SK-N-SH (cell line): ENCODE results near the gene LGI1. TPM values are rescaled to one million over a fixed set of nuclear protein-coding genes. Genes with fewer than 3 reads are reported as not detected.

Experiments
- CTCF ChIA-PET: fragments of 300-600, 350-600 bp; formaldehyde crosslinking; extraction: SDS; loops from one replicate; lab custom pipeline; 2021; lab: Yijun Ruan, JAX
- POLR2A ChIA-PET: fragments of 350-600 bp; sonication (Branson Sonifier 250); formaldehyde crosslinking; extraction: SDS; loops from one replicate; lab custom pipeline; 2020; ENCODE audit warnings: antibody characterized with exemption, inconsistent platforms; lab: Yijun Ruan, JAX
- DNase-seq: peaks from one replicate; pipeline ENCODE4 v3.0.0; 2012
- H2AFZ ChIP-seq: fragments of 200-600 bp; sonication (generic); 2 replicates; pipeline ENCODE4 v1.8.1; 2016; ENCODE audit warnings: antibody characterized with exemption, mild to moderate bottlenecking, low read depth
- H3F3A ChIP-seq: fragments of 200-600 bp; sonication (generic); replicated peaks from 2 replicates; pipeline ENCODE3; 2016; ENCODE audit warnings: antibody characterized with exemption, mild to moderate bottlenecking; ENCODE audit not compliant: insufficient read depth
- H3K27ac ChIP-seq, 2 experiments: fragments of 200-500 bp in 1 of 2; fragments of 200-600 bp in 1 of 2; sonication (Bioruptor generic) in 1 of 2; sonication (generic), shearing (Covaris generic) in 1 of 2; 2 replicates each; pipeline versions ENCODE4 v1.5.1 to v1.6.1; 2014 to 2016; ENCODE audit warnings: low read depth in 2 of 2, inconsistent platforms in 1 of 2, low read length in 1 of 2, mild to moderate bottlenecking in 1 of 2, mixed read lengths in 1 of 2
- H3K27me3 ChIP-seq: fragments of 200-600 bp; sonication (generic), shearing (Covaris generic); 2 replicates; pipeline ENCODE4 v1.6.1; 2016; ENCODE audit warnings: mixed run types; ENCODE audit not compliant: insufficient read depth
- H3K36me3 ChIP-seq, 2 experiments: fragments of 200-500 bp in 1 of 2; fragments of 200-600 bp in 1 of 2; sonication (Bioruptor generic) in 1 of 2; sonication (generic) in 1 of 2; replicated peaks in 1 of 2; 2 replicates each; pipeline versions ENCODE3 to v1.5.1; 2014 to 2016; ENCODE audit warnings: low read length in 1 of 2, mild to moderate bottlenecking in 1 of 2; ENCODE audit not compliant: insufficient read depth in 2 of 2, control insufficient read depth in 1 of 2
- H3K4me1 ChIP-seq, 2 experiments: fragments of 200-500 bp in 1 of 2; fragments of 200-600 bp in 1 of 2; sonication (Bioruptor generic) in 1 of 2; sonication (generic), shearing (Covaris generic) in 1 of 2; 2 replicates each; pipeline versions ENCODE4 v1.5.1 to v1.6.1; 2014 to 2016; ENCODE audit warnings: low read depth in 1 of 2, low read length in 1 of 2, mixed run types in 1 of 2; ENCODE audit not compliant: insufficient read depth in 2 of 2, control insufficient read depth in 1 of 2
- H3K4me2 ChIP-seq: fragments of 200-600 bp; sonication (generic), shearing (Covaris generic); 2 replicates; pipeline ENCODE4 v1.6.1; 2017; ENCODE audit warnings: mixed run types
- H3K4me3 ChIP-seq, 2 experiments: fragments of 200-500 bp in 1 of 2; fragments of 200-600 bp in 1 of 2; sonication (Bioruptor generic) in 1 of 2; sonication (generic), shearing (Covaris generic) in 1 of 2; 2 replicates each; pipeline versions ENCODE4 v1.5.1 to v1.8.1; 2014 to 2016; ENCODE audit warnings: low read depth in 2 of 2, inconsistent platforms in 1 of 2, low read length in 1 of 2, mild to moderate bottlenecking in 1 of 2, mixed read lengths in 1 of 2, moderate library complexity in 1 of 2
- H3K79me2 ChIP-seq: fragments of 200-600 bp; sonication (generic); 2 replicates; pipeline ENCODE4 v1.8.1; 2017; ENCODE audit warnings: mild to moderate bottlenecking; ENCODE audit not compliant: insufficient read depth
- H3K9ac ChIP-seq: fragments of 200-600 bp; sonication (generic); 2 replicates; pipeline ENCODE4 v1.6.1; 2017; ENCODE audit warnings: mixed run types
- H3K9me2 ChIP-seq: fragments of 200-600 bp; sonication (generic); 2 replicates; pipeline ENCODE4 v1.6.1; 2017; ENCODE audit warnings: mixed run types
- H3K9me3 ChIP-seq: fragments of 200-600 bp; sonication (generic); 2 replicates; pipeline ENCODE4 v1.6.1; 2017; ENCODE audit warnings: mixed run types, mild to moderate bottlenecking, moderate library complexity
- H4K20me1 ChIP-seq: fragments of 200-600 bp; sonication (generic); 2 replicates; pipeline ENCODE4 v1.6.1; 2017; ENCODE audit warnings: mild to moderate bottlenecking, mixed run types; ENCODE audit not compliant: insufficient read depth
- CHD2 ChIP-seq: fragments of 150-350 bp; IDR thresholded peaks from 2 replicates; pipeline ENCODE4 v1.6.1; 2018; ENCODE audit warnings: low read length; ENCODE audit not compliant: partially characterized antibody
- ELF1 ChIP-seq: IDR thresholded peaks from 2 replicates; pipeline ENCODE4 v1.4.0; 2012
- EP300 ChIP-seq, 2 experiments: IDR thresholded peaks; 2 replicates each; pipeline versions ENCODE4 v1.4.0 to v1.6.1; 2012; ENCODE audit warnings: borderline replicate concordance in 1 of 2, low read depth in 1 of 2, low read length in 1 of 2
- FOSL2 ChIP-seq: IDR thresholded peaks from 2 replicates; pipeline ENCODE4 v1.4.0; 2012; ENCODE audit warnings: low read depth, mild to moderate bottlenecking, moderate library complexity, borderline replicate concordance
- GABPA ChIP-seq: IDR thresholded peaks from 2 replicates; pipeline ENCODE4 v1.4.0; 2012; ENCODE audit warnings: low read depth, mild to moderate bottlenecking
- GATA2 ChIP-seq: sonication (generic); formaldehyde crosslinking; IDR thresholded peaks from 2 replicates; pipeline ENCODE4 v1.5.0; 2020; ENCODE audit warnings: mild to moderate bottlenecking, missing genetic modification reagents
- JUND ChIP-seq: IDR thresholded peaks from 2 replicates; pipeline ENCODE4 v1.4.0; 2012
- MXI1 ChIP-seq: IDR thresholded peaks from 2 replicates; pipeline ENCODE4 v1.6.1; 2012; ENCODE audit warnings: mild to moderate bottlenecking, low read depth, low read length, improper control_type of control experiment
- NRF1 ChIP-seq: IDR thresholded peaks from 2 replicates; pipeline ENCODE4 v1.6.1; 2012; ENCODE audit warnings: low read depth, mild to moderate bottlenecking, low read length
- POLR2AphosphoS5 ChIP-seq: IDR thresholded peaks from 2 replicates; pipeline ENCODE4 v1.6.1; 2012; ENCODE audit warnings: low read depth, low read length
- RAD21 ChIP-seq: IDR thresholded peaks from 2 replicates; pipeline ENCODE4 v1.6.1; 2012; ENCODE audit warnings: mild to moderate bottlenecking, low read length
- RFX5 ChIP-seq: IDR thresholded peaks from 2 replicates; pipeline ENCODE4 v1.6.1; 2012; ENCODE audit warnings: mild to moderate bottlenecking, improper control_type of control experiment, low read length
- RXRA ChIP-seq: IDR thresholded peaks from 2 replicates; pipeline ENCODE4 v1.4.0; 2012; ENCODE audit warnings: low read depth, mild to moderate bottlenecking, borderline replicate concordance
- TAF1 ChIP-seq: IDR thresholded peaks from 2 replicates; pipeline ENCODE4 v1.6.1; 2012; ENCODE audit warnings: low read depth, mild to moderate bottlenecking, low read length, moderate library complexity, borderline replicate concordance
- TEAD4 ChIP-seq: IDR thresholded peaks from 2 replicates; pipeline ENCODE4 v1.4.0; 2012; ENCODE audit warnings: mild to moderate bottlenecking, borderline replicate concordance; ENCODE audit not compliant: insufficient read depth
- YY1 ChIP-seq: IDR thresholded peaks from 2 replicates; pipeline ENCODE4 v1.4.0; 2012; ENCODE audit warnings: low read depth, mild to moderate bottlenecking
- WGBS: methylation state at CpG from one replicate; pipeline ENCODE4 v1.1.6; 2017; ENCODE audit warnings: low lambda C conversion rate; 5-methylcytosine and 5-hydroxymethylcytosine counted together
- polyA plus RNA-seq, 3 experiments: library from polyadenylated mRNA; depleted of rRNA; stranded (reverse); fragments of >200 nt; gene quantifications; 2 replicates each; pipeline ENCODE4 v1.2.3, GENCODE V29; 2012
- TF ChIP-seq, protein P1 (sequence below): IDR thresholded peaks from 2 replicates; pipeline ENCODE4 v1.4.0; 2012; ENCODE audit warnings: low read depth
- TF ChIP-seq, protein P2 (sequence below): fragments of 150-350 bp; IDR thresholded peaks from 2 replicates; pipeline ENCODE4 v1.6.1; 2017; ENCODE audit warnings: antibody characterized with exemption, low read length, low read depth, borderline replicate concordance

Gene LGI1
- polyA plus RNA-seq, 1 of the 3 experiments (the other 2 are of a cell fraction) = 0.03 TPM

DNA sequence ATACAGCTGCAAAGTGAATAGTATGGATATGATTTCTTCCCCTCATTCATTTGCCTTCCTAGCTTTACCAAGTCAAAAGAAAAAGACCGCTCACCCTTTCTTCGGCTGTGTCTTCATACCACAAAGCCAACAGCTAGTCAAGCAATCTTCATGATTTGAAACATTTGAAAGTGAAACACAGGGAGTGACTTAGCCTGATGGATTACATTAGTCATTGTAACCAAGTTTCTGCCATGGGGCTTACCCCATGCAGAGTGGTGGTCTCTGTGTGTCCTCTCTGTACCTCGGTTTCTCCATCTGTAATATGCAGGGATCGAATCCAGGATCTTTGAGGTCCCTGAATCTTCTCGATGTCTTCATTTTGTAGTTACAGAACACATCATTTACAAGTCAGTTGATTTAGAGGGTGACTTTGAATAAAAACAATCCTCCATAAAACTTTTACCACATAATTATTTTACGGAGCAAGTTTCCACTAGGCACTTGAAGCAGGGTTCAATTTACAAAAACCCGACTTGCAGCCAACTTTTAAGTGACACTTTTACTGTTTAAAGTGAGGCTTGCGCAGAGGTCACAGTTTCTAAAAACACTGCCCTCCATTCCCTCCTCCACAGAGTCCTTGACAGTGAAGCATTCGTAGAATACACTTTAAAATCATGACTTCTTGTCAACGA lies 2.2 kb upstream of the LGI1 start (continued):
- TF ChIP-seq RXRA = no peak
- TF ChIP-seq CHD2 = no peak
- no peak for TF ChIP-seq TEAD4

DNA sequence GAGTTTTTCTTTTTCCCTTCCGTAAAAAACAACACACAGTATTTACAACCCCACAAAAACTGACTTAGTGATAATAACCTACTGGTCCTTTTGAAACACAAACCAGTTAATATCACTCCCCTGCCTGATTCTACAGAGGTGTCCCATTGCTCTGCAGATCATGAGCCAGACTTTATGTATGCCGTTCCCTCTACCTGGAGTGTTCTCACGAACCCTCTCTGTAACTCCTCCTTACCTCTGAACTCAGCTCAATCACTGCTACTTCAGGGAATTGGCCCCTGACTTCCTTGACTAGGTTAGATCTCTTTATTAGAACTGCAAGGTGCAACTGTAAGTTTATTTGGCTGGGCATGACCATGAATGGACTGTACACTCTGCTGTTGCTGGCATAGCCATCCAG lies 1.6 kb upstream of the LGI1 start:
- Histone ChIP-seq H4K20me1 (no peaks in the 10 kb centered on the region), H3K9me3 (no peaks in the 10 kb centered on the region), H3K9me2 (no peaks in the 10 kb centered on the region), H3K4me2 (no peak overlapping the region), H2AFZ (no peak overlapping the region), H3K4me3 (no peak overlapping the region), H3K27ac (no peak overlapping the region), H3K79me2 (no peaks in the 10 kb centered on the region), H3K36me3 (no peaks in the 10 kb centered on the region), H3F3A (no peaks in the 10 kb centered on the region), H3K4me1 (peaks cover 0 to 29% of the 10 kb centered on the region in 2 experiments; a peak in 2 of 4 replicates), H3K27me3 (no peaks in the 10 kb centered on the region), H3K9ac (no peak overlapping the region)
- ChIA-PET CTCF (interaction anchor here (1.0 kb wide), 1 partner anchor 53 kb away, joined by 3 read pairs; the partner anchor contains the start of gene FRA10AC1), POLR2A (no interaction called here)
- no peak for TF ChIP-seq MXI1
- no peak for TF ChIP-seq RFX5
- TF ChIP-seq GATA2 = no peak
- TF ChIP-seq RXRA = no peak
- no peak for TF ChIP-seq EP300 (IDR thresholded peaks at IDR 0.05; ENCODE audit: borderline replicate concordance in 1 of 2, low read depth in 1 of 2, low read length in 1 of 2)
- no peak for TF ChIP-seq RAD21
- DNase-seq = no peak
- 52% methylated on average over 3 of the region's 3 CpGs for WGBS

DNA sequence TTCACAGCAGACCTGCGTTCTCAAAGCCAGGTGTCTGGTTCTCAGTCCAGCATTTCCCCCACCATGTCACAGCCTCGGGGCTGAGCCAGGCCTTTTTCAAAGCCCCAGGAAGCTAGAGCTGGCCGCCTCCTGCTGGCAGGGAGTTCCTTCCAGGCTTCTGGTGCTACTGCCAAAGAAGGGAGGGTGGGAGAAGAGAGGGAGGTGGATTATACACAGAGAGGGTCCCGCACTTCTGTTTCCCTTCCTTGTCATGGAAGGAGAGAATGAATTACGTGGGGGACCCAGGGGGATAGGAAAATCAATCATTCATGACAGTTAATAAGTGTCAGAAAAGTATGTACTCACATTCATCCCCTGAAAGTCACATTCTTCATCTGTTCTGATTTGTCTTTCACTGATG lies 600 bp upstream of the LGI1 start:
- Histone ChIP-seq H3K79me2 (no peaks in the 10 kb centered on the region), H3K36me3 (no peaks in the 10 kb centered on the region), H3K27me3 (no peaks in the 10 kb centered on the region), H3K9me3 (no peaks in the 10 kb centered on the region), H3K27ac (no peak overlapping the region), H3K4me1 (peaks cover 0 to 27% of the 10 kb centered on the region in 2 experiments; a peak in 2 of 4 replicates), H4K20me1 (no peaks in the 10 kb centered on the region), H3K9me2 (no peaks in the 10 kb centered on the region), H3K9ac (no peak overlapping the region), H3K4me2 (no peak overlapping the region), H2AFZ (no peak overlapping the region), H3K4me3 (no peak overlapping the region), H3F3A (no peaks in the 10 kb centered on the region)
- ChIA-PET CTCF (interaction anchor here (1.0 to 3.4 kb wide), 4 partner anchors 31 to 202 kb away, joined by 3 to 12 read pairs (median 3); partner anchors contain the start of gene FRA10AC1), POLR2A (no interaction called here)
- DNase-seq = no peak
- 73% methylated on average over 5 of the region's 5 CpGs for WGBS
- TF ChIP-seq YY1 = no peak
- no peak for TF ChIP-seq JUND
- no peak for TF ChIP-seq FOSL2
- TF ChIP-seq, protein P1, sequence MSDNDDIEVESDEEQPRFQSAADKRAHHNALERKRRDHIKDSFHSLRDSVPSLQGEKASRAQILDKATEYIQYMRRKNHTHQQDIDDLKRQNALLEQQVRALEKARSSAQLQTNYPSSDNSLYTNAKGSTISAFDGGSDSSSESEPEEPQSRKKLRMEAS = no peak
- no peak for TF ChIP-seq TAF1
- no peak for TF ChIP-seq RFX5
- no peak for TF ChIP-seq NRF1
- TF ChIP-seq CHD2 = no peak
- TF ChIP-seq, protein P2, sequence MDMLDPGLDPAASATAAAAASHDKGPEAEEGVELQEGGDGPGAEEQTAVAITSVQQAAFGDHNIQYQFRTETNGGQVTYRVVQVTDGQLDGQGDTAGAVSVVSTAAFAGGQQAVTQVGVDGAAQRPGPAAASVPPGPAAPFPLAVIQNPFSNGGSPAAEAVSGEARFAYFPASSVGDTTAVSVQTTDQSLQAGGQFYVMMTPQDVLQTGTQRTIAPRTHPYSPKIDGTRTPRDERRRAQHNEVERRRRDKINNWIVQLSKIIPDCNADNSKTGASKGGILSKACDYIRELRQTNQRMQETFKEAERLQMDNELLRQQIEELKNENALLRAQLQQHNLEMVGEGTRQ = no peak
- TF ChIP-seq GATA2 = no peak
- TF ChIP-seq ELF1 = no peak
- no peak for TF ChIP-seq RXRA
- TF ChIP-seq GABPA = no peak
- no peak for TF ChIP-seq POLR2AphosphoS5
